IMR-90 (cell line): ENCODE measurements around the gene RARRES2. TPM values are rescaled to one million over a fixed set of nuclear protein-coding genes. Genes with fewer than 3 reads are reported as not detected.

ENCODE experiments used
- ATAC-seq: fragments of 200-7000 bp; cut with Tn5 transposase; 2 replicates; pipeline ENCODE4 v1.9.1; 2020; ENCODE audit warnings: low read depth, mild to moderate bottlenecking, moderate library complexity
- BruUV-seq: library from RNA; stranded (reverse); fragments of 400-500 nt; replicated peaks from 2 replicates; lab custom pipeline; 2021; lab: Mats Ljungman, UMichigan
- CTCF ChIA-PET: fragments of 300-600 bp; formaldehyde crosslinking; extraction: SDS; loops from one replicate; lab custom pipeline; 2021; ENCODE audit warnings: antibody characterized with exemption; lab: Yijun Ruan, JAX
- POLR2A ChIA-PET: fragments of 300-600 bp; sonication (Branson Sonifier 250); formaldehyde crosslinking; loops from one replicate; lab custom pipeline; 2022; ENCODE audit warnings: antibody characterized with exemption; ENCODE audit not compliant: unreplicated experiment; lab: Charles Lee
- DNase-seq: peaks from one replicate; pipeline ENCODE4 v3.0.0; 2013
- H2AFZ ChIP-seq: replicated peaks from 2 replicates; pipeline ENCODE3; 2013; ENCODE audit warnings: low read length, mild to moderate bottlenecking; ENCODE audit not compliant: poor library complexity
- H2AK5ac ChIP-seq: 2 replicates; pipeline ENCODE4 v1.6.1; 2013; ENCODE audit warnings: low read depth, low read length, inconsistent platforms
- H2AK9ac ChIP-seq: replicated peaks from 2 replicates; pipeline ENCODE3; 2013; ENCODE audit warnings: mild to moderate bottlenecking, low read depth, low read length, moderate library complexity; ENCODE audit not compliant: poor library complexity
- H2BK120ac ChIP-seq: 2 replicates; pipeline ENCODE4 v1.6.1; 2013; ENCODE audit warnings: low read depth, low read length, inconsistent platforms
- H2BK15ac ChIP-seq: 3 replicates; pipeline ENCODE4 v1.6.1; 2013; ENCODE audit warnings: low read depth, low read length, inconsistent platforms
- H2BK20ac ChIP-seq: 2 replicates; pipeline ENCODE4 v1.6.1; 2013; ENCODE audit warnings: low read depth, mild to moderate bottlenecking, inconsistent platforms, low read length, moderate library complexity
- H2BK5ac ChIP-seq: 2 replicates; pipeline ENCODE4 v1.6.1; 2013; ENCODE audit warnings: mild to moderate bottlenecking, low read depth, low read length, inconsistent platforms; ENCODE audit not compliant: poor library complexity, severe bottlenecking
- H3K14ac ChIP-seq: replicated peaks from 2 replicates; pipeline ENCODE4 v1.6.1; 2013; ENCODE audit warnings: low read depth, low read length, inconsistent platforms
- H3K18ac ChIP-seq: 2 replicates; pipeline ENCODE4 v1.6.1; 2013; ENCODE audit warnings: low read depth, low read length, control low read depth
- H3K23ac ChIP-seq: 2 replicates; pipeline ENCODE4 v1.6.1; 2013; ENCODE audit warnings: low read depth, low read length, inconsistent platforms
- H3K27ac ChIP-seq: 2 replicates; pipeline ENCODE4 v1.5.1; 2013; ENCODE audit warnings: mild to moderate bottlenecking, control low read depth, low read length; ENCODE audit not compliant: insufficient read depth
- H3K27me3 ChIP-seq: 2 replicates; pipeline ENCODE4 v1.6.1; 2013; ENCODE audit warnings: low read length; ENCODE audit not compliant: control insufficient read depth, insufficient read depth
- H3K36me3 ChIP-seq: 2 replicates; pipeline ENCODE4 v1.6.1; 2013; ENCODE audit warnings: low read length, mixed read lengths; ENCODE audit not compliant: control insufficient read depth, insufficient read depth
- H3K4ac ChIP-seq: 2 replicates; pipeline ENCODE4 v1.6.1; 2013; ENCODE audit warnings: low read depth, low read length, inconsistent platforms
- H3K4me1 ChIP-seq: 2 replicates; pipeline ENCODE4 v1.6.1; 2013; ENCODE audit warnings: low read length, mixed read lengths; ENCODE audit not compliant: control insufficient read depth, insufficient read depth
- H3K4me2 ChIP-seq: 2 replicates; pipeline ENCODE4 v1.6.1; 2013; ENCODE audit warnings: low read depth, mild to moderate bottlenecking, control low read depth, low read length, moderate library complexity
- H3K4me3 ChIP-seq: 2 replicates; pipeline ENCODE4 v1.5.1; 2013; ENCODE audit warnings: low read depth, mild to moderate bottlenecking, control low read depth, low read length, moderate library complexity; ENCODE audit not compliant: insufficient read depth
- H3K56ac ChIP-seq: 2 replicates; pipeline ENCODE4 v1.6.1; 2013; ENCODE audit warnings: low read length, inconsistent platforms; ENCODE audit not compliant: insufficient read depth; ENCODE audit errors: extremely low read depth
- H3K79me1 ChIP-seq, 2 experiments: 2 replicates each; pipeline ENCODE4 v1.6.1; 2013; ENCODE audit warnings: low read length in 2 of 2, inconsistent platforms in 1 of 2, low read depth in 1 of 2
- H3K9ac ChIP-seq: 2 replicates; pipeline ENCODE4 v1.6.1; 2013; ENCODE audit warnings: low read depth, low read length, control low read depth
- H3K9me1 ChIP-seq: 2 replicates; pipeline ENCODE4 v1.6.1; 2013; ENCODE audit warnings: low read length, inconsistent platforms; ENCODE audit not compliant: insufficient read depth
- H3K9me3 ChIP-seq: 2 replicates; pipeline ENCODE4 v1.6.1; 2013; ENCODE audit warnings: low read length; ENCODE audit not compliant: control insufficient read depth, insufficient read depth
- H4K20me1 ChIP-seq: 2 replicates; pipeline ENCODE4 v1.6.1; 2013; ENCODE audit warnings: low read length, inconsistent platforms; ENCODE audit not compliant: insufficient read depth
- H4K5ac ChIP-seq: 2 replicates; pipeline ENCODE4 v1.6.1; 2013; ENCODE audit warnings: mild to moderate bottlenecking, low read depth, low read length, control low read depth
- H4K8ac ChIP-seq, 2 experiments: 2 replicates each; pipeline ENCODE4 v1.6.1; 2013; ENCODE audit warnings: low read depth in 2 of 2, low read length in 2 of 2, control low read depth in 1 of 2, inconsistent platforms in 1 of 2
- H4K91ac ChIP-seq: 2 replicates; pipeline ENCODE4 v1.6.1; 2013; ENCODE audit warnings: low read depth, low read length, inconsistent platforms; ENCODE audit not compliant: insufficient read depth
- BHLHE40 ChIP-seq: fragments of 150-350 bp; IDR thresholded peaks from 2 replicates; pipeline ENCODE4 v1.6.1; 2016; ENCODE audit warnings: mild to moderate bottlenecking, low read depth, low read length
- CEBPB ChIP-seq: IDR thresholded peaks from 2 replicates; pipeline ENCODE4 v1.6.1; 2012; ENCODE audit warnings: low read depth, low read length, improper control_type of control experiment
- FOS ChIP-seq: fragments of 150-350 bp; IDR thresholded peaks from 2 replicates; pipeline ENCODE4 v1.6.1; 2016; ENCODE audit warnings: low read depth, low read length
- MAFK ChIP-seq: IDR thresholded peaks from 2 replicates; pipeline ENCODE4 v1.6.1; 2012; ENCODE audit warnings: low read depth, low read length, improper control_type of control experiment
- MAZ ChIP-seq: IDR thresholded peaks from 2 replicates; pipeline ENCODE4 v1.6.1; 2012; ENCODE audit warnings: low read depth, mild to moderate bottlenecking, low read length, improper control_type of control experiment, moderate library complexity, borderline replicate concordance
- MXI1 ChIP-seq: IDR thresholded peaks from 2 replicates; pipeline ENCODE4 v1.6.1; 2012; ENCODE audit warnings: low read depth, mild to moderate bottlenecking, low read length, moderate library complexity, borderline replicate concordance
- NFE2L2 ChIP-seq: fragments of 150-350 bp; IDR thresholded peaks from 2 replicates; pipeline ENCODE4 v1.6.1; 2016; ENCODE audit warnings: low read depth, mild to moderate bottlenecking, low read length
- RAD21 ChIP-seq: IDR thresholded peaks from 2 replicates; pipeline ENCODE4 v1.6.1; 2012; ENCODE audit warnings: low read length, improper control_type of control experiment
- RCOR1 ChIP-seq: IDR thresholded peaks from 2 replicates; pipeline ENCODE4 v1.6.1; 2012; ENCODE audit warnings: mild to moderate bottlenecking, low read length, improper control_type of control experiment; ENCODE audit not compliant: insufficient replicate concordance
- RFX5 ChIP-seq: IDR thresholded peaks from 2 replicates; pipeline ENCODE4 v1.8.0; 2012; ENCODE audit warnings: low read depth, mild to moderate bottlenecking, low read length, moderate library complexity
- SMC3 ChIP-seq: fragments of 150-350 bp; IDR thresholded peaks from 2 replicates; pipeline ENCODE4 v1.6.1; 2016; ENCODE audit warnings: low read depth, mild to moderate bottlenecking, antibody characterized with exemption, low read length, moderate library complexity
- WGBS, 2 experiments: methylation state at CpG; one replicate each; pipeline versions ENCODE4 v1.1.5 to v1.1.7; 2013; ENCODE audit warnings: missing lambda C conversion rate in 2 of 2; ENCODE audit not compliant: insufficient read length in 1 of 2; ENCODE audit errors: extremely low coverage in 2 of 2; 5-methylcytosine and 5-hydroxymethylcytosine counted together
- dilution Hi-C: fragments of 300-500 bp; cut with HindIII; formaldehyde crosslinking; loops from one replicate; pipeline ENCODE4 v1.14.3; 2018; ENCODE audit warnings: low sequenced_read_pairs; ENCODE audit not compliant: unreplicated experiment
- in situ Hi-C: fragments of 300-500 bp; cut with MboI; formaldehyde crosslinking; loops from 3 replicates; pipeline ENCODE4 v1.14.3; 2019; ENCODE audit warnings: low sequenced_read_pairs, inconsistent platforms, mixed read lengths
- intact Hi-C: fragments of 100-400 bp; cut with micrococcal nuclease; formaldehyde crosslinking; loops from 2 replicates; pipeline ENCODE4 v1.10.0; 2022
- polyA plus RNA-seq, 3 experiments: library from polyadenylated mRNA; depleted of rRNA; stranded (reverse); fragments of >200 nt; gene quantifications; 2 replicates each; pipeline ENCODE4 v1.2.3, GENCODE V29; 2012; ENCODE audit warnings: low replicate concordance in 1 of 3
- total RNA-seq: library from RNA; depleted of rRNA; stranded (reverse); fragments of >200 nt; gene quantifications from 2 replicates; pipeline ENCODE4 v1.2.3, GENCODE V29; 2012
- TF ChIP-seq, protein P1 (sequence below): conservative IDR thresholded peaks from 2 replicates; pipeline ENCODE4 v1.5.1; 2012; ENCODE audit warnings: mild to moderate bottlenecking, low read depth, low read length, improper control_type of control experiment
- TF ChIP-seq, protein P2 (sequence below): fragments of 150-350 bp; IDR thresholded peaks from 2 replicates; pipeline ENCODE4 v1.6.1; 2016; ENCODE audit warnings: low read depth, mild to moderate bottlenecking, low read length, moderate library complexity, borderline replicate concordance

Gene RARRES2
- total and polyA plus RNA-seq, 2 of the 4 experiments (the other 2 are of a cell fraction) = 1.6 TPM; not detected in 1

- H2AK5ac ChIP-seq = no peak overlapping the region
- H3K9ac ChIP-seq = no peak overlapping the region
- H2BK15ac ChIP-seq = no peak overlapping the region
- peaks cover 10% of the 10 kb centered on the region; the same call in 1 of the 2 replicates for H3K4me1 ChIP-seq
- DNase-seq (no peak), ATAC-seq (no peak)
- H2AFZ ChIP-seq = no peak overlapping the region
- no peaks in the 10 kb centered on the region for H3K9me1 ChIP-seq
- H3K56ac ChIP-seq = no peak overlapping the region
- H4K5ac ChIP-seq = no peak overlapping the region
- no peak overlapping the region for H2BK5ac ChIP-seq
- in situ Hi-C loops = no loop called here
- TF ChIP-seq FOS (no peak), RCOR1 (no peak), NFE2L2 (no peak), MAZ (no peak), BHLHE40 (no peak), MXI1 (no peak), SMC3 (no peak), RFX5 (no peak), CEBPB (no peak), MAFK (no peak), RAD21 (no peak)
- TF ChIP-seq, protein P1, sequence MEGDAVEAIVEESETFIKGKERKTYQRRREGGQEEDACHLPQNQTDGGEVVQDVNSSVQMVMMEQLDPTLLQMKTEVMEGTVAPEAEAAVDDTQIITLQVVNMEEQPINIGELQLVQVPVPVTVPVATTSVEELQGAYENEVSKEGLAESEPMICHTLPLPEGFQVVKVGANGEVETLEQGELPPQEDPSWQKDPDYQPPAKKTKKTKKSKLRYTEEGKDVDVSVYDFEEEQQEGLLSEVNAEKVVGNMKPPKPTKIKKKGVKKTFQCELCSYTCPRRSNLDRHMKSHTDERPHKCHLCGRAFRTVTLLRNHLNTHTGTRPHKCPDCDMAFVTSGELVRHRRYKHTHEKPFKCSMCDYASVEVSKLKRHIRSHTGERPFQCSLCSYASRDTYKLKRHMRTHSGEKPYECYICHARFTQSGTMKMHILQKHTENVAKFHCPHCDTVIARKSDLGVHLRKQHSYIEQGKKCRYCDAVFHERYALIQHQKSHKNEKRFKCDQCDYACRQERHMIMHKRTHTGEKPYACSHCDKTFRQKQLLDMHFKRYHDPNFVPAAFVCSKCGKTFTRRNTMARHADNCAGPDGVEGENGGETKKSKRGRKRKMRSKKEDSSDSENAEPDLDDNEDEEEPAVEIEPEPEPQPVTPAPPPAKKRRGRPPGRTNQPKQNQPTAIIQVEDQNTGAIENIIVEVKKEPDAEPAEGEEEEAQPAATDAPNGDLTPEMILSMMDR = no peak
- TF ChIP-seq, protein P2, sequence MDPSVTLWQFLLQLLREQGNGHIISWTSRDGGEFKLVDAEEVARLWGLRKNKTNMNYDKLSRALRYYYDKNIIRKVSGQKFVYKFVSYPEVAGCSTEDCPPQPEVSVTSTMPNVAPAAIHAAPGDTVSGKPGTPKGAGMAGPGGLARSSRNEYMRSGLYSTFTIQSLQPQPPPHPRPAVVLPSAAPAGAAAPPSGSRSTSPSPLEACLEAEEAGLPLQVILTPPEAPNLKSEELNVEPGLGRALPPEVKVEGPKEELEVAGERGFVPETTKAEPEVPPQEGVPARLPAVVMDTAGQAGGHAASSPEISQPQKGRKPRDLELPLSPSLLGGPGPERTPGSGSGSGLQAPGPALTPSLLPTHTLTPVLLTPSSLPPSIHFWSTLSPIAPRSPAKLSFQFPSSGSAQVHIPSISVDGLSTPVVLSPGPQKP = no peak
- no peak overlapping the region for H3K4me2 ChIP-seq
- H3K4ac ChIP-seq = no peak overlapping the region
- H3K9me3 ChIP-seq = no peaks in the 10 kb centered on the region
- no peaks in the 10 kb centered on the region for H4K20me1 ChIP-seq
- no peaks in the 10 kb centered on the region; the same call in 1 of the 2 replicates for H3K27me3 ChIP-seq
- 80% methylated on average over 1 of the region's 6 CpGs; no CpG with 5 or more reads in 1 of the 2 experiments for WGBS, 2 experiments
- no peak overlapping the region for H3K23ac ChIP-seq
- intact Hi-C loops = no loop called here
- no TSS peak for BruUV-seq
- dilution Hi-C loops = no loop called here
- H3K14ac ChIP-seq = no peak overlapping the region
- no peak overlapping the region for H2BK120ac ChIP-seq
- H4K91ac ChIP-seq = no peak overlapping the region
- H2BK20ac ChIP-seq = no peak overlapping the region
- H4K8ac ChIP-seq = no peak overlapping the region
- H2AK9ac ChIP-seq = no peak overlapping the region
- H3K79me1 ChIP-seq = no peaks in the 10 kb centered on the region
- no peak overlapping the region for H3K27ac ChIP-seq
- ChIA-PET POLR2A (interaction anchor here (0.5 kb wide), 1 partner anchor 29 kb away, joined by 6 read pairs; no protein-coding TSS in a partner anchor), CTCF (interaction anchor here (0.9 kb wide), 1 partner anchor 14 kb away, joined by 3 read pairs; no protein-coding TSS in a partner anchor)
- no peak overlapping the region for H3K4me3 ChIP-seq
- H3K18ac ChIP-seq = no peak overlapping the region
- H3K36me3 ChIP-seq = no peaks in the 10 kb centered on the region
These were observed 15.5 kb downstream of the RARRES2 start for GRCh38 chr7:150325901-150326300.
